ENCODE measurements around the gene SEC14L2.

DNA sequence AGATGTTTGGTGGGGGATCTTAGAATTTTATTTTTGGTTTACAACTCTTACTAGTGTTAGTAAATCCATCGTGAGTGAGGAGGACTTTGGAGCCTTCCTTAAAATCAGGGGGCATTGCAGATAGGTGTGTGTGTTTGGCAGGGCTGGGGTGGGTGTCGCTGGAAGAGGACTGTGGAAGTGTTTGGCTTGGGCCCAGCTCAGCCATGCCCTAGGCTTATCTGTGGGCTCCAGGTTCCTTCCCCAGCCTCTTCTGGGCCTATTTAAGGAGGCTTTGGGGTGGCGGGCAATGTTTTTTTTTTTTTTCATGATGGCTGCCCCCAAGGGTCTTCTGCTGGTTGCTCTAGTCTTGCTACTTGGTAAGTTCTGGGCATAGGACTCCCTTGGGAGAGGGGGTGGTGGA, 50.8 kb downstream of the SEC14L2 start:
- TF ChIP-seq, protein P1, sequence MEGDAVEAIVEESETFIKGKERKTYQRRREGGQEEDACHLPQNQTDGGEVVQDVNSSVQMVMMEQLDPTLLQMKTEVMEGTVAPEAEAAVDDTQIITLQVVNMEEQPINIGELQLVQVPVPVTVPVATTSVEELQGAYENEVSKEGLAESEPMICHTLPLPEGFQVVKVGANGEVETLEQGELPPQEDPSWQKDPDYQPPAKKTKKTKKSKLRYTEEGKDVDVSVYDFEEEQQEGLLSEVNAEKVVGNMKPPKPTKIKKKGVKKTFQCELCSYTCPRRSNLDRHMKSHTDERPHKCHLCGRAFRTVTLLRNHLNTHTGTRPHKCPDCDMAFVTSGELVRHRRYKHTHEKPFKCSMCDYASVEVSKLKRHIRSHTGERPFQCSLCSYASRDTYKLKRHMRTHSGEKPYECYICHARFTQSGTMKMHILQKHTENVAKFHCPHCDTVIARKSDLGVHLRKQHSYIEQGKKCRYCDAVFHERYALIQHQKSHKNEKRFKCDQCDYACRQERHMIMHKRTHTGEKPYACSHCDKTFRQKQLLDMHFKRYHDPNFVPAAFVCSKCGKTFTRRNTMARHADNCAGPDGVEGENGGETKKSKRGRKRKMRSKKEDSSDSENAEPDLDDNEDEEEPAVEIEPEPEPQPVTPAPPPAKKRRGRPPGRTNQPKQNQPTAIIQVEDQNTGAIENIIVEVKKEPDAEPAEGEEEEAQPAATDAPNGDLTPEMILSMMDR (conservative IDR thresholded peaks at IDR 0.05; ENCODE audit: low read depth, low read length): no peak
- no peak for TF ChIP-seq EZH2 (IDR thresholded peaks at IDR 0.05; ENCODE audit: borderline replicate concordance, low read depth, low read length, poor library complexity, severe bottlenecking)
